Measurements from ENCODE around the gene PKD2L1. TPM values are rescaled to one million over a fixed set of nuclear protein-coding genes. Genes with fewer than 3 reads are reported as not detected.
A peak's percentile ranks its signal among the peaks of the same experiment; 100 is the strongest.

Gene PKD2L1
- total and polyA plus RNA-seq, 9 of the 15 experiments (the other 6 are each of a cell fraction or from before 2014, with no cell fraction given): not detected

- TF ChIP-seq JUND (IDR thresholded peaks at IDR 0.05; ENCODE audit: borderline replicate concordance, low read depth, low read length): 0 out of 2 replicates have a peak, but pooled peaks have one; percentile 27
- peak; percentile 22; the same call in 1 of the 3 replicates for TF ChIP-seq JUND (tag; IDR thresholded peaks at IDR 0.05; ENCODE audit: borderline replicate concordance, low read depth, low read length)
- TF ChIP-seq TEAD2 (tag; IDR thresholded peaks at IDR 0.05): no peak
- no peak for TF ChIP-seq MCM3 (IDR thresholded peaks at IDR 0.05)
- TF ChIP-seq TEAD1 (CRISPR knock-in tag; IDR thresholded peaks at IDR 0.05): 0 out of 4 replicates have a peak, but pooled peaks of 1 of the 2 experiments have one; percentile 23
- TF ChIP-seq, protein P1, sequence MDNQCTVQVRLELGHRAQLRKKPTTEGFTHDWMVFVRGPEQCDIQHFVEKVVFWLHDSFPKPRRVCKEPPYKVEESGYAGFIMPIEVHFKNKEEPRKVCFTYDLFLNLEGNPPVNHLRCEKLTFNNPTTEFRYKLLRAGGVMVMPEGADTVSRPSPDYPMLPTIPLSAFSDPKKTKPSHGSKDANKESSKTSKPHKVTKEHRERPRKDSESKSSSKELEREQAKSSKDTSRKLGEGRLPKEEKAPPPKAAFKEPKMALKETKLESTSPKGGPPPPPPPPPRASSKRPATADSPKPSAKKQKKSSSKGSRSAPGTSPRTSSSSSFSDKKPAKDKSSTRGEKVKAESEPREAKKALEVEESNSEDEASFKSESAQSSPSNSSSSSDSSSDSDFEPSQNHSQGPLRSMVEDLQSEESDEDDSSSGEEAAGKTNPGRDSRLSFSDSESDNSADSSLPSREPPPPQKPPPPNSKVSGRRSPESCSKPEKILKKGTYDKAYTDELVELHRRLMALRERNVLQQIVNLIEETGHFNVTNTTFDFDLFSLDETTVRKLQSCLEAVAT (IDR thresholded peaks at IDR 0.05): peak; percentile 24 to 59; a peak in 2 of 4 replicates
- 0 out of 2 replicates have a peak, but pooled peaks have one; percentile 27 for TF ChIP-seq SMARCA4 (IDR thresholded peaks at IDR 0.05)
- TF ChIP-seq CTCF (IDR thresholded peaks at IDR 0.05 in 2 of 3, conservative IDR thresholded peaks at IDR 0.05 in 1 of 3; ENCODE audit: insufficient read depth in 2 of 3, low read depth in 1 of 3, low read length in 3 of 3): 0 out of 6 replicates have a peak, but pooled peaks of 1 of the 3 experiments have one; percentile 0
- TF ChIP-seq PTRF (tag; IDR thresholded peaks at IDR 0.05): no peak
- peak; percentile 48; the same call in 1 of the 2 replicates for TF ChIP-seq CTBP1 (IDR thresholded peaks at IDR 0.05; ENCODE audit: borderline replicate concordance)
- no peak for TF ChIP-seq RBM34 (IDR thresholded peaks at IDR 0.05; ENCODE audit: borderline replicate concordance, insufficient read depth, low read length)
- TF ChIP-seq FOSL1 (tag; conservative IDR thresholded peaks at IDR 0.05): peak; percentile 59
- TF ChIP-seq ZNF212 (CRISPR knock-in tag; IDR thresholded peaks at IDR 0.05): no peak
- 0 out of 2 replicates have a peak, but pooled peaks have one; percentile 23 for TF ChIP-seq ZBTB26 (CRISPR knock-in tag; IDR thresholded peaks at IDR 0.05)
- 0 out of 2 replicates have a peak, but pooled peaks have one; percentile 46 for TF ChIP-seq PML (IDR thresholded peaks at IDR 0.05; ENCODE audit: low read length)
- TF ChIP-seq TAF15 (IDR thresholded peaks at IDR 0.05; ENCODE audit: low read depth, low read length): no peak
- peak in 2 of 3 experiments; percentile 38 to 84; a peak in 3 of 6 replicates for TF ChIP-seq ZBTB11 (CRISPR knock-in tag; IDR thresholded peaks at IDR 0.05)
- TF ChIP-seq CXXC5 (CRISPR knock-in tag; IDR thresholded peaks at IDR 0.05): peak; percentile 59
Observed at GRCh38 chr10:100286051-100287033, 43.7 kb downstream of the PKD2L1 start, which contains the start of gene BLOC1S2 (continued).
